VCaP (cell line): ENCODE results near the gene LRRN3.

ENCODE experiments used
- H3K27ac ChIP-seq: fragments of 450-650 bp; 2 replicates; pipeline ENCODE4 v1.5.1; 2017
- CTCF ChIP-seq: fragments of 450-650 bp; conservative IDR thresholded peaks from 2 replicates; pipeline ENCODE4 v1.5.1; 2017; ENCODE audit warnings: mild to moderate bottlenecking, moderate library complexity

The LRRN3 gene

DNA sequence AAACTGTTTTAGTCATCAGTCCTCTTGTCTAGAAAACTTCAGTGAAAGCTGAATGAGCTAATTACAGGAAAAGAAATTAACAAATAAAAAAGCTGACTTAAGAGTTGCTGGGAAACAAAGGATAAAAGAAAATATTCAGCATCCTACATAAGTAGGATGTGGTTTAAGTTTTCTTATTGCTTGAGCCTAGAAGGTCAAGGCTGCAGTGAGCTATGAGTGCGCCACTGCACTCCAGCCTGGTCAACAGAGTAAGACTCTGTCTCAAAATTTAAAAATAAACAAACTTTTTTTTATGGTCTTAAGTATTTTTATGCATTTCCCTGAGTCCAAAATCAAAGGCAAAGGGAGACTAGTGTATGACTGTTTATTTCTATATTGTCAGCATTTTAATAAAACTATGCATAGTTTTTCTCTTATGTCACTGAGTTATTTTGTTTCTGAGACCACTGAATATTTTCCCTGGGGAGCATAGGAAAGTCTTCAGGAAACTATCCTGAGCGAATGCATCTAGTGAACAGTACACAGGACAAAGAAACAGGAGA, 40.0 kb upstream of the LRRN3 start:
- no peak overlapping the region for H3K27ac ChIP-seq

DNA sequence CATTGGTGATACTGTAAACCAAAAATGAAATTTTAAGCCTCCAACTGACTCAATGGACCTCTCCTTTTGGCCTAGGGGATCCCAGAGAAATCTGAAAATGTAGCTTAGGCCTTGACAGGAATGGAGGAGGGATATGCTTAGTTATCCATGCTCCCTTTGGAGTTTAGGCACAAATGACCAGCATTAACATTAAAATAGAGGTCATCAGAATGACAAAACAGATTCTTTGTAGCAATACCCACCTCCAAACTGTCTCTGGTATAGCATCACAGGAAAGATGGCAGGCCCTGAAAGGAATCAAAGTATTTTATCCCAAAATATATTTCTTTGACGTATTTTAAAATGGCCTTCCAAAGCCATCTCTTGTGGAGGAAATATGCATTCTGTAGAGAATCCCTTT, 39.1 kb upstream of the LRRN3 start:
- no peak overlapping the region for H3K27ac ChIP-seq
- no peak for TF ChIP-seq CTCF

More for the DNA sequence above, 40.0 kb upstream of the LRRN3 start:
- no peak for TF ChIP-seq CTCF

- H3K27ac ChIP-seq: no peak overlapping the region
- no peak for TF ChIP-seq CTCF
These were observed 37.9 kb upstream of the LRRN3 start for GRCh38 chr7:111053035-111053434.

- TF ChIP-seq CTCF: no peak
- no peak overlapping the region for H3K27ac ChIP-seq
These were observed 34.6 kb upstream of the LRRN3 start for GRCh38 chr7:111056371-111056770.

DNA sequence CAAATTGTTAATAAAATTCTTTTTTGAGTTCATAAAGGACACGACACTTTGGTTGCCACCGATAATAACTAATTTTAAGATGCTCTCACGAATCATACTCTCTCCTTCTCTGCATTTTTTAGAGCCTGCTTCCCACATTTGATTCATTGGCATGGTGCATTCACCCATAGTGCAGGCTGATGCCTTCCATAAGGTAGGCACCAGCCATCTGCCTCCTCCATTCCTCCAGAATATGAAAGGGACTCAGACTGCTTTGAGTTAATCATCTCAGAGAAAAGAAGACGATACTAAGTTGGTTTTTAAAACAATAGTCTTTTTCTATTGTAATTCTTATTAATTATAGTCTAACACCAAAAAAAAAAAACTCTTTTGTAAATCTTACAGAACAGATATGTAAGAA, 33.9 kb upstream of the LRRN3 start:
- no peak overlapping the region for H3K27ac ChIP-seq
- no peak for TF ChIP-seq CTCF

- no peak overlapping the region for H3K27ac ChIP-seq
- TF ChIP-seq CTCF: no peak
These were observed 31.1 kb upstream of the LRRN3 start for GRCh38 chr7:111059833-111060232.

- no peak overlapping the region for H3K27ac ChIP-seq
- TF ChIP-seq CTCF: no peak
These were observed 27.8 kb upstream of the LRRN3 start for GRCh38 chr7:111063166-111063565.

DNA sequence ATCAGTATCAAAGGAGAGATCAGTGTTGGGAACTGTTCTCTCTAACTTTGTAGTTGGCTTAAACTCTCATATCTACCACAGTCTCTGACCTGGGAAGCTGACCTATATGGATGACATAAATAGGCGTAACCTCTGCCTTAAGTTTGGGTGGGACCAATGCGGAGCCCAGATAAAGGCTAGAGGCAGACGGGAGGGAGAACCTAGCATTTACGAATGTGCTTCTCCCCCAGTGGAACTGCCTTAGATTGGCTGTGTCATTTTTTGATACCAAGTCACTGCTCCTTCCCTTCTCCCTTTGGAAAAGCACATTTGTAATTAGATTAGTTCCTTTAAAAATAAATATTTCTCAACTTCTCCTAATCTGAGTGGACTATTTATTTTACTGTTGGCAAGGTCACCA, 23.7 kb upstream of the LRRN3 start:
- no peak overlapping the region for H3K27ac ChIP-seq

More for the DNA sequence above, 23.7 kb upstream of the LRRN3 start:
- no peak for TF ChIP-seq CTCF
